Jurkat, Clone E6-1 (cell line): ENCODE data around the gene MIEF1.

Experiments used
- DNase-seq: peaks from one replicate; pipeline ENCODE4 v3.0.0-alpha.2; 2011; ENCODE audit warnings: low read depth, low spot score
- H3K4me3 ChIP-seq: 2 replicates; pipeline ENCODE4 v1.5.1; 2011; ENCODE audit warnings: mild to moderate bottlenecking, low read length, control low read depth, moderate library complexity

The MIEF1 gene

GRCh38 chr22:39469681-39470450 lies 32.2 kb upstream of the MIEF1 start:
- DNase-seq: no peak
- no peak overlapping the region for H3K4me3 ChIP-seq

GRCh38 chr22:39470451-39471291 lies 31.4 kb upstream of the MIEF1 start:
- DNase-seq: no peak
- H3K4me3 ChIP-seq: no peak overlapping the region

GRCh38 chr22:39471381-39472141 lies 30.5 kb upstream of the MIEF1 start:
- no peak overlapping the region for H3K4me3 ChIP-seq
- no peak for DNase-seq

- no peak overlapping the region for H3K4me3 ChIP-seq
- DNase-seq: no peak
Measured at GRCh38 chr22:39472570-39473556, 29.2 kb upstream of the MIEF1 start.

- DNase-seq: no peak
Measured at GRCh38 chr22:39473851-39474250, 28.2 kb upstream of the MIEF1 start.

GRCh38 chr22:39474351-39475111 lies 27.6 kb upstream of the MIEF1 start:
- no peak overlapping the region for H3K4me3 ChIP-seq
- DNase-seq: no peak

More at GRCh38 chr22:39473851-39474250, 28.2 kb upstream of the MIEF1 start:
- no peak overlapping the region for H3K4me3 ChIP-seq

GRCh38 chr22:39475337-39475736 lies 26.8 kb upstream of the MIEF1 start:
- H3K4me3 ChIP-seq: no peak overlapping the region
- DNase-seq: no peak

- no peak for DNase-seq
Measured at GRCh38 chr22:39475902-39476301, 26.2 kb upstream of the MIEF1 start.

GRCh38 chr22:39476664-39477063 lies 25.4 kb upstream of the MIEF1 start:
- no peak for DNase-seq
- H3K4me3 ChIP-seq: no peak overlapping the region

More at GRCh38 chr22:39475902-39476301, 26.2 kb upstream of the MIEF1 start:
- no peak overlapping the region for H3K4me3 ChIP-seq

- no peak for DNase-seq
- H3K4me3 ChIP-seq: no peak overlapping the region
Measured at GRCh38 chr22:39477542-39477941, 24.5 kb upstream of the MIEF1 start.

- no peak for DNase-seq
- H3K4me3 ChIP-seq: no peak overlapping the region
Measured at GRCh38 chr22:39478441-39478850, 23.6 kb upstream of the MIEF1 start.

- H3K4me3 ChIP-seq: no peak overlapping the region
- DNase-seq: no peak
Measured at GRCh38 chr22:39479254-39479653, 22.8 kb upstream of the MIEF1 start.

- H3K4me3 ChIP-seq: no peak overlapping the region
- DNase-seq: no peak
Measured at GRCh38 chr22:39480557-39480956, 21.5 kb upstream of the MIEF1 start.

- no peak overlapping the region for H3K4me3 ChIP-seq
- no peak for DNase-seq
Measured at GRCh38 chr22:39481054-39481453, 21.0 kb upstream of the MIEF1 start.

GRCh38 chr22:39481595-39481994 lies 20.5 kb upstream of the MIEF1 start:
- DNase-seq: no peak
- H3K4me3 ChIP-seq: no peak overlapping the region

GRCh38 chr22:39482768-39483167 lies 19.3 kb upstream of the MIEF1 start:
- no peak overlapping the region for H3K4me3 ChIP-seq
- DNase-seq: no peak

GRCh38 chr22:39486951-39487825 lies 14.9 kb upstream of the MIEF1 start:
- DNase-seq: no peak
- no peak overlapping the region for H3K4me3 ChIP-seq
